ENCODE data around the gene NSL1. TPM values are rescaled to one million over a fixed set of nuclear protein-coding genes. Genes with fewer than 3 reads are reported as not detected.
A peak's percentile ranks its signal among the peaks of the same experiment; 100 is the strongest.

Gene NSL1
- total RNA-seq, 1 donor from 2014 or later: 77.6 TPM

DNA sequence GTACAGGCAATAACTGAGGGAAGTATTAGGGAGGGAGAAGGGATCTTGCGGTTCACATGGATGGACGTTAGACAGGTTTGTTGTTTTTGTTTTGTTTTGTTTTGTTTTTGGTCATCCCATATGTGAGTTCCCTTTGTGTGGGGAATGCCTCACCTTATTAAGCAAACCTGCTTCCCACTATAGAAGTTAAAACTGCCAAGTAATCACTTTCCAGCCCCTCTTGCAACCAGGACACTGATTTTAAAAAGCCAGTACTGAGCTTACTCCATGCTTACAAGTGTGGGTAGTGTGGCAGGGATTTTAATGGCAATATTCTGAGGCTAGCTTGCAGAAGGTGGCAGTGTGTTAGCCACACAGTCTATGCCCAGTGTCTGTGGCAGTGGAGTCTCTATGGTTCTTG is 29.4 kb upstream of the NSL1 start:
- no peak overlapping the region for H3K4me3 Mint-ChIP-seq
- peaks cover 12% of the 10 kb centered on the region for H3K9me3 Mint-ChIP-seq
- no peaks in the 10 kb centered on the region for H3K36me3 Mint-ChIP-seq
- TF ChIP-seq, protein P1, sequence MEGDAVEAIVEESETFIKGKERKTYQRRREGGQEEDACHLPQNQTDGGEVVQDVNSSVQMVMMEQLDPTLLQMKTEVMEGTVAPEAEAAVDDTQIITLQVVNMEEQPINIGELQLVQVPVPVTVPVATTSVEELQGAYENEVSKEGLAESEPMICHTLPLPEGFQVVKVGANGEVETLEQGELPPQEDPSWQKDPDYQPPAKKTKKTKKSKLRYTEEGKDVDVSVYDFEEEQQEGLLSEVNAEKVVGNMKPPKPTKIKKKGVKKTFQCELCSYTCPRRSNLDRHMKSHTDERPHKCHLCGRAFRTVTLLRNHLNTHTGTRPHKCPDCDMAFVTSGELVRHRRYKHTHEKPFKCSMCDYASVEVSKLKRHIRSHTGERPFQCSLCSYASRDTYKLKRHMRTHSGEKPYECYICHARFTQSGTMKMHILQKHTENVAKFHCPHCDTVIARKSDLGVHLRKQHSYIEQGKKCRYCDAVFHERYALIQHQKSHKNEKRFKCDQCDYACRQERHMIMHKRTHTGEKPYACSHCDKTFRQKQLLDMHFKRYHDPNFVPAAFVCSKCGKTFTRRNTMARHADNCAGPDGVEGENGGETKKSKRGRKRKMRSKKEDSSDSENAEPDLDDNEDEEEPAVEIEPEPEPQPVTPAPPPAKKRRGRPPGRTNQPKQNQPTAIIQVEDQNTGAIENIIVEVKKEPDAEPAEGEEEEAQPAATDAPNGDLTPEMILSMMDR (IDR thresholded peaks at IDR 0.05): no peak
- TF ChIP-seq EZH2 (IDR thresholded peaks at IDR 0.05) (no peak), EZH2phosphoT487 (IDR thresholded peaks at IDR 0.05) (no peak)
- H3K4me2 ChIP-seq: no peak overlapping the region
- no peak for DNase-seq (ENCODE audit: low spot score)
- no peaks in the 10 kb centered on the region for H3K4me1 ChIP-seq
- no peaks in the 10 kb centered on the region for H3K79me2 ChIP-seq (ENCODE audit: low read depth)
- no peak overlapping the region for H3K4me3 ChIP-seq
- no peaks in the 10 kb centered on the region for H4K20me1 ChIP-seq (ENCODE audit: low read depth)
- H3K27ac ChIP-seq: no peak overlapping the region
- no peaks in the 10 kb centered on the region for H3K36me3 ChIP-seq
- no peaks in the 10 kb centered on the region for H3K9me3 ChIP-seq (ENCODE audit: low read depth)
- no peaks in the 10 kb centered on the region for H3F3A ChIP-seq (ENCODE audit: low read depth)
- peaks cover 7% of the 10 kb centered on the region for H3K4me1 Mint-ChIP-seq
- H3K27me3 Mint-ChIP-seq (ENCODE audit: insufficient read depth, low read depth): peaks cover 2% of the 10 kb centered on the region
- H3K9ac ChIP-seq: no peak overlapping the region
- H2AFZ ChIP-seq (replicated peaks): peak overlapping the region; percentile 39
- H3K27ac Mint-ChIP-seq: no peak overlapping the region
- H3K27me3 ChIP-seq: no peaks in the 10 kb centered on the region

DNA sequence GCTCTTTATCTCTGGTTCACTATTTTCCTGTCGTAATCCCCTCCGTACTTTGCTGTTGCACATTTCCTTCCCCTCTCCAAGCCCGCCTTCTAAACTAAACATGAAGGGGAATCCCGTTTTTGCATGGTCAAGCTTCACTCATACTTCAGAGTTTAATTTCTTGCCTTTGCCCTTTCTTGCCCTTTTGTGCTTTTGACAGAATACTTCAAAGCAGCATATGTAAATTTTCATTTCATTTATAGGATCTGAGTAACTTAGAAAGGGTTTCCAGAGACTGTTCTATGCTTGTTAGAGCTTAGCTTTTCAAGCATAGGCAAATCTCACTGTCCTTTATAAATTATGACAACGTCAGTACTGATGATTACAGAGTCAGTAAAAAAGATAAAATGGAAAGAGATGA is 28.1 kb upstream of the NSL1 start:
- Histone ChIP-seq H2AFZ (replicated peaks) (no peak overlapping the region), H3K27ac (no peak overlapping the region), H3K9me3 (ENCODE audit: low read depth) (no peaks in the 10 kb centered on the region), H3K9ac (no peak overlapping the region), H3K4me1 (no peaks in the 10 kb centered on the region), H3K27me3 (no peaks in the 10 kb centered on the region), H4K20me1 (ENCODE audit: low read depth) (no peaks in the 10 kb centered on the region), H3F3A (ENCODE audit: low read depth) (no peaks in the 10 kb centered on the region), H3K4me2 (no peak overlapping the region), H3K79me2 (ENCODE audit: low read depth) (no peaks in the 10 kb centered on the region), H3K4me3 (no peak overlapping the region), H3K36me3 (no peaks in the 10 kb centered on the region)
- no peak overlapping the region for H3K27ac Mint-ChIP-seq
- no peaks in the 10 kb centered on the region for H3K36me3 Mint-ChIP-seq
- TF ChIP-seq, protein P1 (IDR thresholded peaks at IDR 0.05): no peak
- no peak for TF ChIP-seq EZH2phosphoT487 (IDR thresholded peaks at IDR 0.05)
- TF ChIP-seq EZH2 (IDR thresholded peaks at IDR 0.05): no peak
- H3K27me3 Mint-ChIP-seq (ENCODE audit: insufficient read depth, low read depth): peaks cover 3% of the 10 kb centered on the region
- DNase-seq (ENCODE audit: low spot score): no peak
- peaks cover 5% of the 10 kb centered on the region for H3K9me3 Mint-ChIP-seq
- H3K4me1 Mint-ChIP-seq: peaks cover 7% of the 10 kb centered on the region
- no peak overlapping the region for H3K4me3 Mint-ChIP-seq

DNA sequence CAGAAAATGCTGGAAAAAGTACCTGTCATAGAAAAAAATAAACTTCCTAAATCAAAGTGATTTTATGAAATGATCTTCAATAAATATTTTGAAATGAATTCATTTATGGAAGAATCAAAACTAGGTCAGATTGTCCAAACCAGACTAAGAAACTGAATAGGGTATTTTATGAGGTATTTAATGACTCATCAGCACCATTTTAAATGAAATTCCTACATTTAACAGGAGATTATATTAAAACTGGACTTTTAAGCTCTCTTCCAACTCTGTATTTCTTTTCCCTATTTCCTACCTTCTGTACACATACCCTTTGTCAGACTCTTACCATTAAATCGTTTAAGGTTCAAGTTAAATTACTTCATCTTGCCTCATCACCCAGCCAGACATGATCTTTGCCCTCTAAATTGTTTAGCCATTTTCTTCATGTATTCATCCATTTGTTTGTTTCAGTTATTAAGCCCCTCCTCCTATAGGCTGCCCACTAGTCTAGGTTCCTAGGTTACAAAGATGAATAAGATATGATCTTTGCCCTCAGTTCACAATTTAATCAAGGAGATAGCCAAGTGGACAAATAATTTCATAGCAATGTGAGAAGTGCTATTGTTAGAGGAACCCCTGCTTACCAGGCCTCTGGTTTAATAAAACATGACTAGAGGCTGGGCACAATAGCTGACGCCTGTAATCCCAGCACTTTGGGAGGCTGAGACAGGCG is 25.1 kb upstream of the NSL1 start:
- no peak overlapping the region for H2AFZ ChIP-seq (replicated peaks)
- Mint-ChIP-seq H3K36me3 (no peaks in the 10 kb centered on the region), H3K4me1 (peaks cover 7% of the 10 kb centered on the region), H3K27ac (no peak overlapping the region), H3K9me3 (no peaks in the 10 kb centered on the region), H3K4me3 (no peak overlapping the region), H3K27me3 (ENCODE audit: insufficient read depth, low read depth) (peaks cover 3% of the 10 kb centered on the region)
- no peaks in the 10 kb centered on the region for H3K79me2 ChIP-seq (ENCODE audit: low read depth)
- no peak overlapping the region for H3K27ac ChIP-seq
- H4K20me1 ChIP-seq (ENCODE audit: low read depth): no peaks in the 10 kb centered on the region
- H3K4me2 ChIP-seq: no peak overlapping the region
- H3K36me3 ChIP-seq: no peaks in the 10 kb centered on the region
- H3K9me3 ChIP-seq (ENCODE audit: low read depth): no peaks in the 10 kb centered on the region
- no peak overlapping the region for H3K9ac ChIP-seq
- no peak for DNase-seq (ENCODE audit: low spot score)
- H3K4me3 ChIP-seq: no peak overlapping the region
- peaks cover 10% of the 10 kb centered on the region for H3F3A ChIP-seq (ENCODE audit: low read depth)
- no peaks in the 10 kb centered on the region for H3K27me3 ChIP-seq
- H3K4me1 ChIP-seq: no peaks in the 10 kb centered on the region
- TF ChIP-seq, protein P1 (IDR thresholded peaks at IDR 0.05): no peak
- no peak for TF ChIP-seq EZH2phosphoT487 (IDR thresholded peaks at IDR 0.05)
- TF ChIP-seq EZH2 (IDR thresholded peaks at IDR 0.05): no peak
